KMS-11 (cell line): ENCODE results near the gene COMP.

ENCODE experiments used
- H2AFZ ChIP-seq: fragments of 200-600 bp; sonication (generic); 2 replicates; pipeline ENCODE4 v1.6.1; 2016; ENCODE audit warnings: antibody characterized with exemption, mixed run types, low read depth
- H3K27ac ChIP-seq: fragments of 200-600 bp; sonication (generic); 2 replicates; pipeline ENCODE4 v1.6.1; 2016; ENCODE audit warnings: mild to moderate bottlenecking, mixed run types
- H3K27me3 ChIP-seq: fragments of 200-600 bp; sonication (generic); 2 replicates; pipeline ENCODE4 v1.6.1; 2017; ENCODE audit warnings: mild to moderate bottlenecking, low read depth, mixed run types, moderate library complexity; ENCODE audit not compliant: insufficient read depth
- H3K36me3 ChIP-seq: fragments of 200-600 bp; sonication (generic); 2 replicates; pipeline ENCODE4 v1.6.1; 2017; ENCODE audit warnings: mild to moderate bottlenecking, mixed run types; ENCODE audit not compliant: insufficient read depth
- H3K4me1 ChIP-seq: fragments of 200-600 bp; sonication (generic); 2 replicates; pipeline ENCODE4 v1.6.1; 2016; ENCODE audit warnings: mild to moderate bottlenecking, low read depth, mixed run types; ENCODE audit not compliant: poor library complexity, severe bottlenecking
- H3K4me2 ChIP-seq: fragments of 200-600 bp; sonication (generic); 2 replicates; pipeline ENCODE4 v1.7.0; 2016; ENCODE audit warnings: mild to moderate bottlenecking, mixed run types
- H3K4me3 ChIP-seq: fragments of 200-600 bp; sonication (generic); IDR thresholded peaks from 2 replicates; pipeline ENCODE4 v1.6.1; 2017; ENCODE audit warnings: low read depth, low read length, mixed read lengths; ENCODE audit not compliant: insufficient read depth
- H3K79me2 ChIP-seq: fragments of 200-600 bp; sonication (generic); 2 replicates; pipeline ENCODE4 v1.6.1; 2016; ENCODE audit warnings: low read depth, mixed run types; ENCODE audit not compliant: insufficient read depth
- H3K9ac ChIP-seq: fragments of 200-600 bp; sonication (generic); 2 replicates; pipeline ENCODE4 v1.6.1; 2016; ENCODE audit warnings: mild to moderate bottlenecking, mixed run types
- H4K20me1 ChIP-seq: fragments of 200-600 bp; sonication (generic); 2 replicates; pipeline ENCODE4 v1.6.1; 2016; ENCODE audit warnings: mild to moderate bottlenecking, mixed run types; ENCODE audit not compliant: insufficient read depth
- TF ChIP-seq, protein P1 (sequence below): fragments of 200-600 bp; sonication (generic); conservative IDR thresholded peaks from 2 replicates; pipeline ENCODE4 v1.6.1; 2017; ENCODE audit warnings: low read depth, mild to moderate bottlenecking, antibody characterized with exemption, low read length, moderate library complexity, mixed read lengths

Gene COMP

DNA sequence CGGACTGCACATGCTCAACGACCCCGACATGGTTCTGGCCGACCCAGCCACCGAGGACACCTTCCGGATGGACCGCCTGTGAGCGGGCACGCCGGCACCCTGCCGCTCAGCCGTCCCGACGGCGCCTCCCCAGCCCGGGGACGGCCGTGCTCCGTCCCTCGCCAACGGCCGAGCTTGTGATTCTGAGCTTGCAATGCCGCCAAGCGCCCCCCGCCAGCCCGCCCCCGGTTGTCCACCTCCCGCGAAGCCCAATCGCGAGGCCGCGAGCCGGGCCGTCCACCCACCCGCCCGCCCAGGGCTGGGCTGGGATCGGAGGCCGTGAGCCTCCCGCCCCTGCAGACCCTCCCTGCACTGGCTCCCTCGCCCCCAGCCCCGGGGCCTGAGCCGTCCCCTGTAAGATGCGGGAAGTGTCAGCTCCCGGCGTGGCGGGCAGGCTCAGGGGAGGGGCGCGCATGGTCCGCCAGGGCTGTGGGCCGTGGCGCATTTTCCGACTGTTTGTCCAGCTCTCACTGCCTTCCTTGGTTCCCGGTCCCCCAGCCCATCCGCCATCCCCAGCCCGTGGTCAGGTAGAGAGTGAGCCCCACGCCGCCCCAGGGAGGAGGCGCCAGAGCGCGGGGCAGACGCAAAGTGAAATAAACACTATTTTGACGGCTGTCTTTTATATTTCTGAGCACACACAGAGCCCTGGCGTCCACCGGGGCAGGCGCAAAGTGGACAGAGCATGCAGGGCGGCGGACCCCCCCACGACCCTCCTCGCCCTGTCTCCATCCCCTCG, 13.6 kb downstream of the COMP start:
- peaks cover 9% of the 10 kb centered on the region for H3K4me1 ChIP-seq
- no peaks in the 10 kb centered on the region; the same call in 1 of the 2 replicates for H3K27me3 ChIP-seq
- H3K9ac ChIP-seq: no peak overlapping the region
- H2AFZ ChIP-seq: no peak overlapping the region
- no peak overlapping the region for H3K4me3 ChIP-seq
- no peaks in the 10 kb centered on the region for H3K36me3 ChIP-seq
- TF ChIP-seq, protein P1, sequence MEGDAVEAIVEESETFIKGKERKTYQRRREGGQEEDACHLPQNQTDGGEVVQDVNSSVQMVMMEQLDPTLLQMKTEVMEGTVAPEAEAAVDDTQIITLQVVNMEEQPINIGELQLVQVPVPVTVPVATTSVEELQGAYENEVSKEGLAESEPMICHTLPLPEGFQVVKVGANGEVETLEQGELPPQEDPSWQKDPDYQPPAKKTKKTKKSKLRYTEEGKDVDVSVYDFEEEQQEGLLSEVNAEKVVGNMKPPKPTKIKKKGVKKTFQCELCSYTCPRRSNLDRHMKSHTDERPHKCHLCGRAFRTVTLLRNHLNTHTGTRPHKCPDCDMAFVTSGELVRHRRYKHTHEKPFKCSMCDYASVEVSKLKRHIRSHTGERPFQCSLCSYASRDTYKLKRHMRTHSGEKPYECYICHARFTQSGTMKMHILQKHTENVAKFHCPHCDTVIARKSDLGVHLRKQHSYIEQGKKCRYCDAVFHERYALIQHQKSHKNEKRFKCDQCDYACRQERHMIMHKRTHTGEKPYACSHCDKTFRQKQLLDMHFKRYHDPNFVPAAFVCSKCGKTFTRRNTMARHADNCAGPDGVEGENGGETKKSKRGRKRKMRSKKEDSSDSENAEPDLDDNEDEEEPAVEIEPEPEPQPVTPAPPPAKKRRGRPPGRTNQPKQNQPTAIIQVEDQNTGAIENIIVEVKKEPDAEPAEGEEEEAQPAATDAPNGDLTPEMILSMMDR: no peak
- no peaks in the 10 kb centered on the region for H4K20me1 ChIP-seq
- no peaks in the 10 kb centered on the region for H3K79me2 ChIP-seq
- no peak overlapping the region for H3K27ac ChIP-seq
- no peak overlapping the region; the same call in 1 of the 2 replicates for H3K4me2 ChIP-seq

DNA sequence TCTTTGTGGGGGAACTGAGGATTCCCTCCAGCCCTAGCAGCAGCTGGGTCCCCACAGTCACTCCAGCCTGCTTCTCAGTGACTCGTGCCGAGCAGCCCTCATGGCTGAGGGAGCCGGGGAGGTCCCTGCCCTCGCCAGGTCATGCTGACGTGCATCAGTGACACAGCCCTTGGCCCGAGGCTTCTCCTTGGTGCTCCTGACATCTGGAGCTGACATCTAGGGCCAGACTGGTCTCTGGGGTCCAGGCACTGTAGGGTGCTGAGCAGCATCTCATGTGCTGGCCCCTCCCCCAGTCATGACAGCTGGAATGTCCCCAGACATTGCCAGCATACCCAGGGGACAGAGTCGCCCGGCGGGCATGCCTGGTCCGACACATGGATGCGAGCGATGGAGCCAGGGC, 14.4 kb downstream of the COMP start:
- no peak overlapping the region for H3K4me3 ChIP-seq
- H3K4me2 ChIP-seq: no peak overlapping the region
- TF ChIP-seq, protein P1: no peak
- no peaks in the 10 kb centered on the region; the same call in 1 of the 2 replicates for H3K27me3 ChIP-seq
- H3K4me1 ChIP-seq: peaks cover 9% of the 10 kb centered on the region
- H3K9ac ChIP-seq: no peak overlapping the region
- no peaks in the 10 kb centered on the region for H3K36me3 ChIP-seq
- no peaks in the 10 kb centered on the region for H3K79me2 ChIP-seq
- no peak overlapping the region for H2AFZ ChIP-seq
- H4K20me1 ChIP-seq: no peaks in the 10 kb centered on the region
- no peak overlapping the region for H3K27ac ChIP-seq

DNA sequence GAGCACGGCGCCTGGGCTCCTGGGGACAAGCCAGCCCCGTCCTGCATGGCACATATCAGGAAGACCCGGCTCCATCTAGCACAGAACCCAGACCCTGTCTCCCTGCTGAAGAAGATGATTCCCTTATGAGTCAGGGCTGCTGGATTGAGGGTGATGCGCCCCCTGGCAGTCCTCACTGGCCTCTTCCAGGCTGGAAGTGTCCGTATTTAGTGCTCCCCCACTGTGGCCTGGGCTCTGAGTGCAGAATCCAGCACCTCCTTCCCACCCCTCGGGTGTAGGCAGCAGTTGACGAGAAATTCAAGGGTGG, 14.9 kb downstream of the COMP start:
- Histone ChIP-seq H3K9ac (no peak overlapping the region), H3K4me1 (peaks cover 9% of the 10 kb centered on the region), H2AFZ (no peak overlapping the region), H3K79me2 (no peaks in the 10 kb centered on the region), H3K4me3 (no peak overlapping the region), H3K27me3 (no peaks in the 10 kb centered on the region; the same call in 1 of the 2 replicates), H3K4me2 (no peak overlapping the region), H3K36me3 (no peaks in the 10 kb centered on the region), H4K20me1 (no peaks in the 10 kb centered on the region), H3K27ac (no peak overlapping the region)
- TF ChIP-seq, protein P1: no peak

DNA sequence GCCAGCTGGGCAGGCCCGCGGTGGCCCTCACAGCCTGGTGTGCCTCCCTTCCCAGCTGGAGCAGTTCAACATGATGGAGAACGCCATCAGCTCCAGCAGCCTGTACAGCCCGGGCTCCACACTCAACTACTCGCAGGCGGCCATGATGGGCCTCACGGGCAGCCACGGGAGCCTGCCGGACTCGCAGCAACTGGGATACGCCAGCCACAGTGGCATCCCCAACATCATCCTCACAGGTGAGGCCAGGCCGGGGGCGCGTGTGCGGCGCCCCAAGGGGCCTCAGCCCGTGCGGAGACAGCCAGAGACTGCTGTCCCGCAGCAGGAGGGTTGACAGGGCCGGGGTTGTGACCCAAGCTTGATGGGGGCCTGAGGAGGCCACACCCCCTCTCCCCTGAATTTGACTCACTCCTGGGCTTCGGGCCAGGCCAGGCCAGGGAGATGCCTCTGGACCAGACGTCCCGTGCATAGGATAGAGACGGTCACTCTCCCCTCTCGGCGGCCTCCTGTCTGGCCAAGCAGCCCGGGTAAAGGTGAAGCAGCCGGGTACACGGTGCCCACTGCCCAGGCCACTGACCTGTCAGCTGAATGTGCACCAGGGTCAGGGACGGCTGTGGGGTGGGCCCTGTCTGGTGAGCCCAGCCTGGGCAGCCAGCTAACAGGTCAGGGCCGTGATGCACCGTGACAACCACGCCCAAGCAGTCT, 15.4 kb downstream of the COMP start:
- H3K9ac ChIP-seq: no peak overlapping the region
- no peaks in the 10 kb centered on the region for H3K79me2 ChIP-seq
- H3K27ac ChIP-seq: no peak overlapping the region
- H3K27me3 ChIP-seq: no peaks in the 10 kb centered on the region; the same call in 1 of the 2 replicates
- H2AFZ ChIP-seq: no peak overlapping the region
- H3K36me3 ChIP-seq: no peaks in the 10 kb centered on the region
- TF ChIP-seq, protein P1: no peak
- H3K4me3 ChIP-seq: no peak overlapping the region
- no peak overlapping the region for H3K4me2 ChIP-seq
- no peaks in the 10 kb centered on the region for H4K20me1 ChIP-seq
- H3K4me1 ChIP-seq: peaks cover 9% of the 10 kb centered on the region
